Globus pallidus (tissue), 1 donor: ENCODE data around the gene GLYR1.

ENCODE experiments used
- DNase-seq: peaks from one replicate; pipeline ENCODE4 v3.0.0-alpha.2; 2015; ENCODE audit warnings: low spot score

Gene GLYR1

GRCh38 chr16:4806280-4806679 lies 40.8 kb downstream of the GLYR1 start:
- no peak for DNase-seq

- no peak for DNase-seq
Observed at GRCh38 chr16:4805231-4805630, 41.9 kb downstream of the GLYR1 start.

GRCh38 chr16:4803898-4804762 lies 43.0 kb downstream of the GLYR1 start:
- no peak for DNase-seq

- DNase-seq, result no peak
Observed at GRCh38 chr16:4803401-4803844, 43.7 kb downstream of the GLYR1 start.

GRCh38 chr16:4802659-4803287 lies 44.3 kb downstream of the GLYR1 start:
- peak; percentile 93 for DNase-seq

- DNase-seq, result peak; percentile 42
Observed at GRCh38 chr16:4801962-4802658, 45.0 kb downstream of the GLYR1 start, which contains the start of gene ROGDI. TSS of gene ROGDI (minus strand) at chr16:4802633. CDS start at chr16:4802571, 62 bp downstream.

GRCh38 chr16:4801051-4801961 lies 45.8 kb downstream of the GLYR1 start:
- DNase-seq, result peak; percentile 24

- peak; percentile 96 for DNase-seq
Observed at GRCh38 chr16:4800290-4801041, 46.6 kb downstream of the GLYR1 start.

GRCh38 chr16:4799171-4799855 lies 47.8 kb downstream of the GLYR1 start:
- DNase-seq, result no peak

GRCh38 chr16:4798456-4798855 lies 48.6 kb downstream of the GLYR1 start:
- no peak for DNase-seq

- DNase-seq, result no peak
Observed at GRCh38 chr16:4797805-4798252, 49.3 kb downstream of the GLYR1 start.

- no peak for DNase-seq
Observed at GRCh38 chr16:4796982-4797804, 49.9 kb downstream of the GLYR1 start.

GRCh38 chr16:4795828-4796572 lies 51.1 kb downstream of the GLYR1 start:
- DNase-seq, result no peak

- no peak for DNase-seq
Observed at GRCh38 chr16:4795181-4795827, 51.8 kb downstream of the GLYR1 start, which contains the start of gene SMIM22. TSS of gene SMIM22 (plus strand) at chr16:4795369. CDS start at chr16:4795735, 366 bp downstream.

- DNase-seq, result no peak
Observed at GRCh38 chr16:4792951-4793513, 54.1 kb downstream of the GLYR1 start.

- no peak for DNase-seq
Observed at GRCh38 chr16:4790871-4791270, 56.2 kb downstream of the GLYR1 start.

GRCh38 chr16:4790261-4790660 lies 56.8 kb downstream of the GLYR1 start:
- DNase-seq, result no peak
